Thoracic aorta (tissue), 2 donors: ENCODE data around the gene CAPN5. TPM values are rescaled to one million over a fixed set of nuclear protein-coding genes. Genes with fewer than 3 reads are reported as not detected.

Experiments used
- ATAC-seq: fragments of 150-250 bp; one replicate; pipeline ENCODE4 v1.8.0; 2017; ENCODE audit warnings: low read depth; ENCODE audit not compliant: insufficient number of reproducible peaks, low FRiP score
- DNase-seq: peaks from one replicate; pipeline ENCODE4 v3.0.0-alpha.2; 2020; ENCODE audit warnings: low spot score
- H3K27ac ChIP-seq, 2 donors: fragments of 200-600 bp; sonication (generic); 1 replicate in 1 of 2; 2 replicates in 1 of 2; pipeline ENCODE4 v1.5.1; 2016; ENCODE audit warnings: mild to moderate bottlenecking in 2 of 2, moderate library complexity in 2 of 2
- H3K27me3 ChIP-seq: fragments of 200-600 bp; sonication (generic); replicated peaks from 2 replicates; pipeline ENCODE4 v1.6.0; 2016; ENCODE audit warnings: mild to moderate bottlenecking; ENCODE audit not compliant: insufficient read depth
- H3K36me3 ChIP-seq: fragments of 200-600 bp; sonication (generic); one replicate; pipeline ENCODE4 v1.5.1; 2016
- H3K4me1 ChIP-seq, 2 donors: fragments of 200-600 bp; sonication (generic); 1 replicate in 1 of 2; 2 replicates in 1 of 2; pipeline versions ENCODE4 v1.5.1 to v1.6.0; 2016; ENCODE audit warnings: low read depth in 2 of 2, mild to moderate bottlenecking in 1 of 2; ENCODE audit not compliant: control insufficient read depth in 1 of 2
- H3K4me3 ChIP-seq: fragments of 200-600 bp; sonication (generic); 2 replicates; pipeline ENCODE4 v1.5.1; 2016; ENCODE audit warnings: mild to moderate bottlenecking
- H3K9me3 ChIP-seq: fragments of 200-600 bp; sonication (generic); 2 replicates; pipeline ENCODE4 v1.5.1; 2016
- CTCF ChIP-seq: fragments of 200-600 bp; sonication (generic); IDR thresholded peaks from one replicate; pipeline ENCODE4 v1.5.1; 2019; ENCODE audit warnings: antibody characterized with exemption
- total RNA-seq, 2 donors: library from RNA; depleted of rRNA; stranded (reverse); fragments of >200 nt; gene quantifications; one replicate each; pipeline versions ENCODE4 v1.1.0 to v1.2.3, GENCODE V29; 2016

Gene CAPN5
- total RNA-seq, 2 donors from 2014 or later, result 9.5 to 20.8 TPM

- H3K4me1 ChIP-seq, result peaks cover 3 to 14% of the 10 kb centered on the region in 2 donors
- DNase-seq (peak; percentile 55), ATAC-seq (peak; percentile 56)
- H3K36me3 ChIP-seq, result no peaks in the 10 kb centered on the region
- no peak for TF ChIP-seq CTCF
- H3K4me3 ChIP-seq, result no peak overlapping the region
- no peaks in the 10 kb centered on the region for H3K27me3 ChIP-seq
- no peak overlapping the region for H3K27ac ChIP-seq
- no peaks in the 10 kb centered on the region for H3K9me3 ChIP-seq
These were observed 41.2 kb downstream of the CAPN5 start for GRCh38 chr11:77107950-77108349.

- Histone ChIP-seq H3K27me3 (no peaks in the 10 kb centered on the region), H3K4me1 (peaks cover 3 to 14% of the 10 kb centered on the region in 2 donors), H3K27ac (no peak overlapping the region), H3K9me3 (no peaks in the 10 kb centered on the region), H3K36me3 (no peaks in the 10 kb centered on the region), H3K4me3 (no peak overlapping the region)
- ATAC-seq (no peak), DNase-seq (no peak)
- no peak for TF ChIP-seq CTCF
These were observed 41.7 kb downstream of the CAPN5 start for GRCh38 chr11:77108436-77108835.

- Histone ChIP-seq H3K4me1 (peaks cover 3 to 14% of the 10 kb centered on the region in 2 donors), H3K36me3 (no peaks in the 10 kb centered on the region), H3K4me3 (no peak overlapping the region), H3K9me3 (no peaks in the 10 kb centered on the region), H3K27ac (no peak overlapping the region), H3K27me3 (no peaks in the 10 kb centered on the region)
- no peak for TF ChIP-seq CTCF
- ATAC-seq, result no peak
- DNase-seq, result no peak
These were observed 42.7 kb downstream of the CAPN5 start for GRCh38 chr11:77109236-77110019.

- no peak for TF ChIP-seq CTCF
- H3K9me3 ChIP-seq, result no peaks in the 10 kb centered on the region
- H3K27ac ChIP-seq, result no peak overlapping the region
- no peaks in the 10 kb centered on the region for H3K27me3 ChIP-seq
- ATAC-seq (no peak), DNase-seq (no peak)
- H3K4me3 ChIP-seq, result no peak overlapping the region
- H3K36me3 ChIP-seq, result no peaks in the 10 kb centered on the region
- peaks cover 3 to 14% of the 10 kb centered on the region in 2 donors for H3K4me1 ChIP-seq
These were observed 44.1 kb downstream of the CAPN5 start for GRCh38 chr11:77110836-77111235.

- Histone ChIP-seq H3K27ac (no peak overlapping the region), H3K36me3 (no peaks in the 10 kb centered on the region), H3K27me3 (no peaks in the 10 kb centered on the region), H3K4me1 (peaks cover 3 to 14% of the 10 kb centered on the region in 2 donors), H3K4me3 (no peak overlapping the region), H3K9me3 (no peaks in the 10 kb centered on the region)
- ATAC-seq, result no peak
- no peak for DNase-seq
- TF ChIP-seq CTCF, result no peak
These were observed 44.5 kb downstream of the CAPN5 start for GRCh38 chr11:77111277-77111676.
